ENCODE data around the gene C3orf85. TPM values are rescaled to one million over a fixed set of nuclear protein-coding genes. Genes with fewer than 3 reads are reported as not detected.

C3orf85 gene
- total RNA-seq, 2 experiments from 2014 or later = not detected

- Histone ChIP-seq H3K4me1 (ENCODE audit: insufficient read depth, low read length) (no peaks in the 10 kb centered on the region), H3K9me3 (ENCODE audit: control insufficient read depth in 1 of 2, insufficient read depth in 1 of 2, low read length in 2 of 2) (no peaks in the 10 kb centered on the region), H3K4me3 (ENCODE audit: low read length) (no peak overlapping the region), H3K27me3 (ENCODE audit: control insufficient read depth in 1 of 2, insufficient read depth in 2 of 2, low read length in 2 of 2) (no peaks in the 10 kb centered on the region), H3K27ac (ENCODE audit: low read depth in 1 of 2, low read length in 2 of 2) (no peak overlapping the region), H3K36me3 (ENCODE audit: insufficient read depth, low read length) (no peaks in the 10 kb centered on the region)
- no peak for TF ChIP-seq CTCF (IDR thresholded peaks at IDR 0.05)
- CTCF ChIA-PET = no interaction called here
- Mint-ChIP-seq H3K27ac (no peak overlapping the region), H3K27me3 (peaks cover 4% of the 10 kb centered on the region), H3K4me3 (no peak overlapping the region), H3K9me3 (peaks cover 5% of the 10 kb centered on the region), H3K36me3 (ENCODE audit: low read depth) (no peaks in the 10 kb centered on the region), H3K4me1 (ENCODE audit: low read depth) (no peaks in the 10 kb centered on the region)
- intact Hi-C loops (cut with DNase I, micrococcal nuclease) = no loop called here
- DNase-seq (no peak), ATAC-seq (ENCODE audit: poor library complexity) (no peak)
- POLR2A ChIA-PET = no interaction called here
Observed at GRCh38 chr3:109195815-109196214, 59.3 kb downstream of the C3orf85 start.

Other genes starting within 250 kb of the C3orf85 start
- gene GUCA1C, start 182.8 kb upstream of the C3orf85 start, total RNA-seq = not detected
- gene MORC1, start 18.6 kb upstream of the C3orf85 start, total RNA-seq = not detected
- gene DPPA2, start 179.8 kb downstream of the C3orf85 start, total RNA-seq = not detected
- gene DPPA4, start 200.8 kb downstream of the C3orf85 start, total RNA-seq = 1 to 10 TPM; 2.5 to 3.6 TPM